CD4-positive, alpha-beta T cell treated with Interleukin-4 for 4 hours (primary cell): Measurements from ENCODE around the gene RAB8B.
A peak's percentile ranks its signal among the peaks of the same experiment; 100 is the strongest.

Experiments used
- DNase-seq: peaks from one replicate; pipeline ENCODE4 v3.0.0-alpha.2; 2020

The RAB8B gene

DNA sequence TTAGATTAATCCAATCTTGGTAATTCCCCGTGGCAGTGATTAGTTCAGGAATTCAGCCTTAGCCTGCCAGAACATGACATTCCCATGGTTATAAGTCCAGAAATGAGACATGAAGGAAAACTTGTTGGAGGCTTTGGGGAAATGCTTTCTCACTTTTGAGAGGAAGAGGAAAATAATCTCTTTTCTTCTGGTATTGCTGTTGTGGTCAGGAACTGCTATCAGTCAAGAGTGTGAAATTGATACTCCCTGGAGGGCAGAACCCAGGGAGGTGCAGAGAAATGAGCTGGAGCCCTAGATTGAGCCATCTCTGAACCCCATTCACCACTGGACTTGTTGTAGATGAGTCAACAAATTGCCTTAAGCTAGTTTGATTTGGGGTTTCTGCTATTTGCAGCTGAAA, 49.4 kb downstream of the RAB8B start:
- DNase-seq = peak; percentile 17

DNA sequence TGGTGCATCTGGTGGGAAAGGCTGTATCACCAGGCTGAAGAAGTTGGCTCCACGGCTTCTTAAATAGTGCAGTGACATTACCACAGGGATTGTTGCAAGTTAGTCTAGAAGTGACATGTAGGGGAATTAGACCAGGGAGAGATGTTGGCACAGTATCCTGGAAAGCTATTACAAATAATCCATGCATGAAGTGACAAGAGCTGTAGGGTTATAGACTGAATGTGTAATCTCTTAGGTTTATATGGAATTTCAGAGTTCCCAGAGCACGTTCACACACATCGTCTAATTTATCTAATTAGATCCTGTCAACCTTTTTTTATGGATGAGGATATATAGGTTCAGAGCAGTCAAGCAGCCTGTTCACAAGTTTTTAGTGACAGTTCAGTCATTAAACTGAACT, 50.7 kb downstream of the RAB8B start:
- no peak for DNase-seq

DNA sequence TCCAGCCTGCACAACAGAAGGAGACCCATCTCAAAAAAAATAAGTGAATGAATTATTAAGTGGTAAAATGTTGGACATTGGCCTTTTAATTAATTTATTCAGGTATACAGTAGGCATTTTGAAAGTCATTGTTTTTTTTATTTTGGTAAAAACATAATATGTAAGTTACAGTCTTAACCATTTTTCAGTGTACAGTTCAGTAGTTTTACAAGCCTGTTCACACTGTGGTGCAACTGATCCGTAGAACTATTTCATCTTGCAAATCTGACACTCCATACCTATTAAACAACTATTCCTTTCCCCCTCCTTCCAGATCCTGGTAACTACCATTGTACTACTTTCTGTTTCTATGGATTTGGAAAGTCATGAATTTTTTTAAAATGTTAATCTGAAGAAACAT, 51.9 kb downstream of the RAB8B start:
- DNase-seq = no peak

DNA sequence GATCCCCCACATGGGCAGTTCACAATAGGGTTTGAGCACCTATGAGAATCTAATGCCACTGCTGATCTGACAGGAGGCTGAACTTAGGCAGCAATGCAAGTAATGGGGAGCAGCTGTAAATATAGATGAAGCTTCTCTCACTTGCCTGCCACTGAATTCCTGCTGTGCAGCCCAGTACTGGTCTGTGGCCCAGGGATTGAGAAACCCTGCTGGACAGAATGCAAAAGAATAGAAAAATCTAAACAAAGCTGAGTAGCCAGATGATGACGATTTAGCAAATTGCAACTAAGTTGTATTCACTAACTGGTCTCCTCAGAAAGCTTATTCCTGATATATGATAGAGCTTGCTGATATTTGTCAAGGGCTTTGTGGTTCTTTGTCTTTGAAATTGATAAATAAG, 53.7 kb downstream of the RAB8B start:
- DNase-seq = no peak

DNA sequence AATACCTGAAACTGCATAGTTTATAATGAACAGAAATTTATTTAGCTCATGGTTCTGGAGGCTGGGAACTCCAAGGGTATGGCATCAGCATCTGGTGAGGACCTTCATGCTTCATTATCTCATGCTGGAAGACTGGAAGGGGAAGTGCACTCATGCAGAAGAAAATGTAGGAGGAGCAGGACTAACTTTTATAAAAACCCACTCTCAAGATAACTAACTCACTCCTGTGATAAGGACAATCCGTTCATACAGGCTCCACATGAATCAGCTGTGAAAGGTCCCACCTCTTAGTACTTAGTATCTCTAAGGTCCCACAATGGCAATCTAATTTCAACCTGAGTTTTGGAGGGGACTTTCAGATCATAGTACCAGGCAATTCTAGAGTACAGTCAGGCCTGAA, 54.4 kb downstream of the RAB8B start:
- DNase-seq = no peak

DNA sequence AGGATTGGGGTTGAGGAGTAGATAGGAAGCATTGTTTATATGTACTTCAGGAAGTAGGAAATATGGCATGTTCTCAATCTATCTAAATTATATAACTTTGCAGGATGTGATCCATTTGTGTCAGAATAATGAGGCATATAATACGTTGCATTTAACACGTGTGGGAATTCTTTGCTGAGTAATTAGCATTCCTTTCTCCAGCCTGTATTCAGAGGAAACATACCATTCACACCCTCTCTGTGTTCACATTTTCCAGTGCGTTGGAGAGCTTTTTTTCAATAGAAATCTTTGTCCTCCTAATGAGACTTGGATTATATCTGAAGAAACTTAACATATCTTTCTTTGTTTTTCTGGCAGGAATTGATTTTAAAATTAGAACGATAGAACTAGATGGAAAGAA, 55.0 kb downstream of the RAB8B start:
- no peak for DNase-seq

DNA sequence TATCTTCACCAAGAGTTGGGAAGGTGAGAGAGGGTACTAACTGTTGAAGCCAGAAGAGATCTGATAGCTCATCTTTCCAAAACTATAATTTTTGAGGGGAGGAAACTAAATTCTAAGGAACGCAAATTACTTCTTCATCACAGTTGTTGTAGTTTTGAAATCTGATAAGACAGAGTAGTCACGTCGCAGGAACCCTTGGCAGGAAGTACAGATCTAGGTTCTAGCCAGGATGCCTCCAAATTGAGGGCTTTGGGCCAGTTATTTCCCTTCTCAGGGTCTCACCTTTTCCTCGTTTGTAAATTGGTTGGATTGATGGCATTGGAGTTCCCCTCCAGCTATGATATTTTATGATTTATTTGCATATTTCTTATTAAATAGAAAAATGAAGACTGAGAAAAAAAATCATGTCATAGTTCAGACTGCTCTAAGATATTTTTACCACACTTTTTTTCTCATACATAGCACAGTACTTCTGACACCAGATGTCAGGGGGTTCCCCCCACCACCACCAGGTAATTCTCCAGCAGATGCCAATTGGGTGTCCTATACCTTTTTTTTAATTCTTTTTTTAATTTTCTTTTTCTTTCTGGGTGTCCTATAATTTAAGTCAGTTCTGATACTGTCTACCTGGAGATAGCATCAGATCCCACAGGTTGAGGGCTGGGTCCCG, 55.7 kb downstream of the RAB8B start:
- peak; percentile 31 for DNase-seq

DNA sequence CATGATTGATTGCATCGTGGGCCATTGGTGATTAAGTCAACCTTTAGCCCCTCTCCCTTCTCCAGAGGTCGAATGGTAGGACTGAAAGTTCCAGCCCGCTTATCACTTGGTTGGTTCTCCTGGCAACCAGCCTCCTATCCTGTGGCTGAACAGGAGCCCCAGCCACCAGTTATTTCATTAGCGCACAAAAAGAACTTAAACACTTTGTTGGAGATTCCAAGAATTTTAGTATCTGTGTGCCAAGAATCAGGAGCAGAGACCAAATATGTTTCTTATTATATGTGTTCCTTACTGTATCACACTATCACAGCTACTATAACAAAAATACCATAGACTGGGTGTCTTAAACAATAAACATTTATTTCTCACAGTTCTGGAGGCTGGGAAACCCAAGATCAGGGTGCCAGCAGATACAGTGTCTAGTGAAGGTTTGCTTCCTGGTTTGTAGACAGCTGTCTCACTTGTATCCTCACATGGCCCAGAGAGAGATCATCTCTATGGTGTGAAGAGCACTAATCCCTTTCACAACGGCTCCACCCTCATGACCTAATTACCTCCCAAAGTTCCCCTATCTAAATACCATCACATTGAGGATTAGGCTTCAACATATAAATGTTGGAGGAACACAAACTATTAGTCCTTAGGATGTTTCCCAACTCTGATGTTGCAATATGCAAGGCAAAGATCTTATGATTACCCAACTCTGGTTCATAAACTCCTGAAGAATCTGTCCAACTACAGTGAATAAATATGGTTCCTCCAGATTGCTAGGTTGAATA, 57.5 kb downstream of the RAB8B start:
- no peak for DNase-seq

DNA sequence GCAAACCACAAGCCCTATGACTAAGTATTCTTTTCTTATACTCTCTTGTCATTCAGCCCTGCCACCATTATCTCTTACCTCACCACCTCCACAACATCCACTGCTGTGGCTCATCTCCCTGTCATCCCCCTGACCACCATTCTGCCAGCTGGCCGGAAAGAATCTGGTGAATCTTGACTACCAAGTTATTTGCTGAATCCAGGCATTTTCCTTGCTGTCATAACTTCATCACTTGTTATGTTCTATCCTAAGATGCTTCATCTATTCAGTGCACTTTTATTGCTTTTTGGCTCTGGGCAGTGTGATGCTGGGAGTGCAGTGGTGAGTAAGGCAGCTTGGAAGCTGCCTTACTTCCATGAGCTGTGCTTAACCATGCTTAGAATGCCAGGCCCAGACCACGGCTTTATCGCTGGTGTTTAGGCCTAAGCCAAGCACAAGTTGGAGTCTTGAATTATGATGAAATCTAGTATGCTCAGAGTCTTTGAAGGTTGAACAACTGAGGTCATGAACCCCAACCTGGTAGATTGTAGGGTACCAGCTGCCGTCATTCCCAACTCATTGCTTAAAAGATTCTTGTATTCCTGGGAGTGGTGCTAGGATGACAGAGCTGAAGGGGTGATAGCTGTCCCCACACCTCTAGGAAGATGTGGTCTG, 61.0 kb downstream of the RAB8B start:
- no peak for DNase-seq

DNA sequence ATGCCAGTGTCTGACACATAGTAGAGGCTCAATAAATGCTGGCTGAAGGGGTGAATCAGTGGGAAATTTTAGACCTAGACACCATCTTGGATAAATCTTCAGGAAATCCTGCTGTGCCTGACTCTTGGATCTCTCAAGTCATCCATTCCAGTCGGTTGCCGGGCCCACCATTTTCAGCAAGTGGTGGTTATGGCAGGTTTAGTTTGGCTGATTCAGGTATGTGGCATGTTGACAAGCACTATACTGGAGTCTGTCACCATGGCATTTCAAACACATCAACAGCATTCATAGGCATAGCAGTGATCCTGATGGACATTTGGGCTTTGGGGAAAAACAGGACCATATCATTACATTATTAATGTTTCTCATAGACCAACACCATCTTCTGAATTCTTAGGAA, 62.3 kb downstream of the RAB8B start:
- DNase-seq = no peak

DNA sequence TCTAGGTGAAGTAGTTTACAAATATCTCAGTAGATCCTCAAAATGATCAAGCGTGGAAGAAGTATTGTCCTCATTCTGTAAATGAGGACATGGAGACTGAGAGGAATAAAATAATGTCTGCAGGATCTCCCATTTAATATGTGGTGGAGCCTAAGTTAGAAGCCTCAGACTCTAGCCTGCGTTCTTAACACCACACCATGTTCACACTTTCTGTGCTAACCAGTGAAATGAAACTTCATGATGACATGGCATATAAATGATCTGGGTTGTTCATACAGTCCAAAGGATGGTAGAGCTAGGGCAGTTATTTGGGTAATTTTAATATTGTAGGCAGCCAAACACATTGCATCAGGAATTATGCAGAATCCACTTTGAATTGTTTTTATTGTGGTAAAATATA, 62.9 kb downstream of the RAB8B start:
- no peak for DNase-seq

DNA sequence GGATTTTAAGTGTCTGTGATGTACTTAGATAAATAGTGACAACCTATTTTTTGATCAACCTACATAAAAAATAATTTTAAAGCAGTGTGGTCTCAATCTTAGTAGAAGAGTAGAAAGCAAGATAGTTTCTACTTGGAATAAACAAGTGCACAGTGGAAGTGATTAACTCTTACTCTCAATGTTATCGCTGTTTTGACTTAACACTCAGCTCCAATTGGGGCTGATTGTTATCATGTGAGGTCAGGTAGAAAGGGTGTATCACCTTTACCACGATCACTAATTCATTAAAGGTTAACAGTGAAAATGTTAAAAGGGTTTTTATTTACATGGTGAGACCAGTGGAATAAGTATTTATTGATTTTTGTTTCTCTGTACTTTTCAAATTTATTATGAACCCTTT, 65.6 kb downstream of the RAB8B start:
- DNase-seq = no peak

DNA sequence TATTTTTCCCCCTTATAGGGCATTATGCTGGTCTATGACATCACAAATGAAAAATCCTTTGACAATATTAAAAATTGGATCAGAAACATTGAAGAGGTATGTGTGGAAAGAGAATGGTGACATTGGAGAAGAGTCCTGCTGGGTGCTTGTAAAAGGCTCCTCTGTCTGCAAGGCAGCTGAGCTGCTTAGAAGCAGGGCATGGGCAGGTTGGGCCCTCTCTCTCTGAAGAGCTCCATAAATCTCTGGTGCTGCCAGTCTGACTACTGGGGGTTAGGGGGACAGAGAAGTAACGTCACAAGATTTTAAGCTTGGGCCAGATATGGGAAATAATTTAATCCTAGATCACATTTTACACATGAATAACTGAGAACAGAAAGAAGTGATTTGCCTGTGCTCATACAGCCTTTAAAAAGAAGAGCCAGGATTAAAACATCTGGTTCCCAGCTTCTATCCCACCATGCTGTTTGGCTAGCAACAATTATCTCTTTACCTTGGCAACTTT, 66.1 kb downstream of the RAB8B start:
- DNase-seq = no peak

DNA sequence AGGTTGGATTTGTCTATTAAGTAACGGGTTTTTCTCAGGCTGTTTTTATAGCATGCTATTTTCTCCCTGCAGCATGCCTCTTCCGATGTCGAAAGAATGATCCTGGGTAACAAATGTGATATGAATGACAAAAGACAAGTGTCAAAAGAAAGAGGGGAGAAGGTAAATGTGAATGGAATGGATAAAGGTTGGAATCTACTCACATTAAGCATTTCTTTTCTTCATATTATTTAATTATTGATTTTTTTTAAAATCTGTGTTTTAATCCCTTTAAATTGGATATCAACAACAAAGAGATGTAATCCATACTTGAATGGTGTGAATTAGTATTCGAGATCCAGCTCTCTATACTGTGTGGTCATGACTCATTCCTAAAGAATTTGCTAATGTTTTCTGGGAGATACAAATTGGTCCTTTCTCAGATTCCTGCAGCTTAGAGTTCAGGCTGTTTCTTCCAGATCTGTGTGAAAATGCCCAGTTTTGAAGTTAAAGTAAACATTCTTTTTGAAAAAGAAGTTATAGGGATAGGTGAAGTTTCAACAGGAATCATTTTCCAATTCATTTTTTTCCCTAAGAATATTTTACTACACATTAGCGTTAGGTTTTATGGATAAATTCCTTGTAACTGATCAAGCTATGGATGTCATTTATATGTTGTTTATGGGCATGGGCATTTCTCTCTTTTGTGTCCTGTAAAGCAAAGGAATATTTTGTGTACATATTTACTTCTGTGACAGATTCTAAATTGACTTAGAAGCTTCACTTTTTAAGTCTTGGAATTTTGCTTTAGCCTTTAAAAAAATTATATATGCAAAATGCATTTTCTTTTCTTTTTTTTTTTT, 67.2 kb downstream of the RAB8B start:
- no peak for DNase-seq

DNA sequence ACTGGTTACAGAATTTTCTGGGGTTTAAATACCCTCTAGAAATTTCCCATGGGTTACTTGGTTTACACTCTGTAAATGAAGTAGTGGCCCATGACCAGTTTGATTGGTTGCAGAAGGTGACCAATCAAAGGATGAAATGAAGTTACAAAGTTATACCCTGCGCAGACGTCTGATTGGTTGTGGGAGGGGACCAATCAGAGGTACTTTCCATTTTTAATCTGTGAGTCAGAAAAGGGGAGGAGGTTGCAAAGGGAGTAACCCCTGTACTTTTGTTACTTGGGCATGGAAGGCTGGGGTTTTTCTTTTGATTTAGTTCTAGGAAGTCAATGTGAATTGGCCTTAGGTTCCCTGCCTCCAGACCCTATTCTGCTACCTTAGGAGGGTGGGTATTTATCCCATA, 69.3 kb downstream of the RAB8B start:
- no peak for DNase-seq

DNA sequence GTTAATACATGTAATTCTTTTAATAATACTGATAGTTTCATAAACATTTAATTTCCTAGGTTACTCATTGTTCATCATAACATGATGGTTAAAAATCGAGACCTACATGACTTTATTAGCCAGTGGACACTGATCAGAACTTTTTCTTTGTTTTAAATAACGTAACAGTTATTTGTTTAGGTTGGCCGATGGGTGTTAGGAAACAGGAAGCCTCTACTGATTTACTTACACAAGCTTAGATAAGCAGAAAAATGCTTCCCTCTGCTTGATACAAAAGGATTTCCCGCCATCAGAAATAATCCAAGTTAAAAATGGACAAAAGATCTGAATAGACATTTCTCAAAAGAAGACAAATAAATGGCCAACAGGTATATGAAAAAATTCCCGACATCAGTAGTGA, 71.4 kb downstream of the RAB8B start:
- no peak for DNase-seq

DNA sequence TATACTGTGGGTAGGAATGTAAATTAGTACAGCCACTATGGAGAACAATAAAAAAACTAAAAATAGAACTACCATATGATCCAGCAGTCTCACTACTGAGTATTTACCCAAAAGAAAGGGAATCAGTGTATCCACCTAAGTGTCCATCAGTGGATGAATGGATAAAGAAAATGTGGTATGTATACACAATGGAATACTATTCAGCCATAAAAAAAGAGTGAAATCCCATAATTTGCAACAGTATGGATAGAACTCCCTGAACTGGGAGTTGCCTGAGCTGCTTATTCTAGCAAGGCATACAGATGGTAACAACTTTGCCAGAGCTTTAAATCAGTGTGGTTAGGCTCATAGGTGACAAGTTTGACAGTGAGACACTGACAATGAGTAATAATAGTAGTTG, 71.9 kb downstream of the RAB8B start:
- no peak for DNase-seq

DNA sequence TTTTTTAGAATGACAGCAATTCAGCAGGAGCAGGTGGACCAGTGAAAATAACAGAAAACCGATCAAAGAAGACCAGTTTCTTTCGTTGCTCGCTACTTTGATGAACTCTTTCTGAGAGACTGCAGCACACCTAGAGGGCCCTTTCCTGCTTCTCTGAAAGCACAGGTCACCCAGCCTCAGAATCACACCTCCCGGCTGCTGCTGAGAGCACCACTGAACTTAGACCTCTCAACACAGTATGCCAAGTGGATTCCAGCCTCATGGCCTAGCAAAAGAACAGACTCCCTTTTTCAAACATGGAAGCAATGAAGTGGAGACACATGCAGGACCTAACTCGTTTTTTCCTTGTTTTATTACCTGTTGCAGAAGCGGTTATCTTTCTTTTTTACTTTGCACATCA, 74.1 kb downstream of the RAB8B start:
- DNase-seq = no peak

DNA sequence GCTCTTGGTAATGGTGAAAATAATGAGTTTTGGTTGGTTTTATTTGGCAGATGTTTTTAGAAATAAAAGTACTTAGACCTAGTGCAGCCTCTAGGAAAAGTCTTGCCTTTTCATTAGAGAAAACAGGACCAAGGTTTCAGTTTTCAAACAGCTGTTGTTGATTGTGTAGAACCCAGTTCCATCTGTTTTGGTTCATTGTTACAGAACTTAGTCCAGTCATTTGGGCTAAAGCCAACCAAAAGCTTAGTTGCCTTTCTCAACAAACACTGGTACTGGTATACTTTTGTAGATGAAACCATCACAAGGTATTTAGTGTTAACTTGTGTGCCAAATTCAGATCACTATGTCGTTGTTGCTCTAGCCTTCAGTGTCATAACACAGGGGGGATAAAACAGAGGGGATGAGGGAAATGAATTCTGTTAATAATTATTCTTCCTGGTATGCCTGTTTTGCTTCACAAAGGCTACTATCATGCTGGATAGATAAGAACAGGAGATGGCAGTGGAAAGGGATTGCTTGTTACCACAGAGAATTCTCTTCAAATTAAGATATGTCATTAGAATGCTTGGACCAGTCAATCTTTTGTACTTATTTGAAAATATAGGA, 75.4 kb downstream of the RAB8B start:
- DNase-seq = no peak

DNA sequence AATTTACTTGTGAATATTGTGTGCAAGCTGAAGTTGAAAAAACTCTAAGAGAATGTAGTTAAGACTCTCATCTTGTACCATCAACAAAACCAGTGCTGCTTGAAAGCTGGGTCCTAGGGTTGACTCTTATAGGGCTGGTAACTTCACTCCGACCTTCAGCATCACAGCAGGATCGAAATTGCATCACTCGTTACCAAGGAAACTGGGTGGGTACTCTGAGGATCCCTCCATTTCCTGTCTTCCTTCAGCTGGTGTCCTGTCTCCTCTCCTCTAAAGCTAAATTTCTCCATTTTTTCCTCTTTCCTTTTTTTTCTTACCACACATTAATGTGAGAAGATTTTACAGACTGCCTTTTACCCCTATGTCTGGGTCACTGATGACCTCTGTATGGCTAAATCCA, 85.0 kb downstream of the RAB8B start:
- DNase-seq = peak; percentile 15

DNA sequence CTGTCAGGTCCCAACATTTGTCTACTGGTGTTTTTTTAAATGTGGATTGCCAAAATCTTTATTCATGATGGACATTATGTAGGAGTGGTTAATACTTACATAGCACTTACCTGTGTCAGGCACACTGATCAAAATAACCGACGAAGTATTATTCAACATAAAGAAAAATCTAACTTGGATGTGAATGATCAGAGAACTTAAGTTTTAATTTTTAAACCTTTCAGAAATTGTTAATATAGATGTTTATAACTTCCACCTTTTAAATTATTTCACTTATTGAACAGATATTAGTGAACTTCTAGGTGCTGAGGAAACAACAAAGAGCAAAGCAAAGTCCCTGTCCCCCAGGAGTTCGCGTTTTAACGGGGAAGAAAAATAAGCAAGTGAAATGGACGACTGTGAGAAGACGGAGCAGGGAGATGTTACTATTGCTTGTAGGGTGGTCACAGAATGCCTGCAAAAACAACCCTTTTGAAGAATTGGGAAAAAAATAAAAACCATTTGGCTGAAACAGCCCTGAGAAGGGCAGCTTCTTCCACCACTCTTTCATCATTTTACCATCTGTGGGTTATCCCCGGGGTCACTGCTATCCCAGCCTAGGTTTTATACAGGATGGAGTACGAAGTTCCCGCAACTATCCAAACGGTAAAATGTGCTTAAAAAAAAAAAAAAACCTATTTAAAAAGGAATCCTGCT, 87.1 kb downstream of the RAB8B start:
- DNase-seq = no peak
